Activated naive CD4-positive, alpha-beta T cell treated with anti-CD3 and anti-CD28 coated beads, Interleukin-2, amount 50 U/mL, for 72 hours (primary cell): Measurements from ENCODE around the gene CDH11. TPM values are rescaled to one million over a fixed set of nuclear protein-coding genes. Genes with fewer than 3 reads are reported as not detected.

Source experiments
- ATAC-seq, 2 donors: fragments of 150-1000 bp; cut with Tn5 transposase; 2 replicates each; pipeline ENCODE4 v1.10.0; 2021; ENCODE audit warnings: mild to moderate bottlenecking in 2 of 2, moderate library complexity in 2 of 2
- DNase-seq, 2 donors: peaks; one replicate each; pipeline ENCODE4 v3.0.0; 2021 to 2022; ENCODE audit warnings: low spot score in 2 of 2
- H3K27ac Mint-ChIP-seq, 2 donors: one replicate each; pipeline ENCODE4 v1.8.0; 2022; ENCODE audit warnings: mild to moderate bottlenecking in 2 of 2, mixed read lengths in 2 of 2
- H3K36me3 Mint-ChIP-seq, 2 donors: one replicate each; pipeline ENCODE4 v1.8.0; 2022; ENCODE audit warnings: mixed read lengths in 2 of 2
- H3K9me3 Mint-ChIP-seq, 2 donors: one replicate each; pipeline ENCODE4 v1.8.0; 2022; ENCODE audit warnings: mixed read lengths in 2 of 2
- total RNA-seq, 2 donors: library from RNA; stranded (reverse); gene quantifications; one replicate each; pipeline ENCODE4 v1.2.3, GENCODE V29; 2022

The CDH11 gene
- total RNA-seq, 2 donors from 2014 or later = not detected

DNA sequence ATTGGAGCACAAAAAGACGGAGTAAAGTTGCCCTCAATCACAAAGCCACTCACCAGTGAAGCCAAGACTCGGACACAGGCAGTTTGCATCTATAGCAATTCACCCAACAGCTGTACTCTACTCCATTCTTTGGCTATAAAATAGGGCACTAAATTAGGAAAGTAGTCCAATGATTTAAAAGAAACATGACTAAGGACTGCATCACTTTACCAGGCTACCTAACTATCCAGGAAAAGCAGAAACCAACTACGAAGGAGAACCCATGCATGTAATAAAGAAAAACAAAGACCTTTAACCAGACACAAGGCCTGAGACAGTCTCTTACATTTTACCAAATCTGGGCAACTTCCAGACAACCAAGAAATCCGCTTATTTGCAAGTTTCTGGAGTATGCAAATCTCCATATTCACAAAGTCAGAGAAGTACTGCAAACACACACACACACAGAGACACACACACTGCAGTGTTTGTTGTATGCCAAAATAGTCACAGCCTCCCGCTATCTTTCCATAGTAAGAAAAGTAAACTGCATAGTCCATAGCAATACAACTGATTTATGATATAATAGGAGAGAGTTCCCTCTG, 59.8 kb downstream of the CDH11 start:
- H3K36me3 Mint-ChIP-seq = peaks cover 2 to 3% of the 10 kb centered on the region in 2 donors
- ATAC-seq (no peak), DNase-seq (no peak)
- H3K27ac Mint-ChIP-seq = no peak overlapping the region
- peaks cover 13 to 14% of the 10 kb centered on the region in 2 donors for H3K9me3 Mint-ChIP-seq

DNA sequence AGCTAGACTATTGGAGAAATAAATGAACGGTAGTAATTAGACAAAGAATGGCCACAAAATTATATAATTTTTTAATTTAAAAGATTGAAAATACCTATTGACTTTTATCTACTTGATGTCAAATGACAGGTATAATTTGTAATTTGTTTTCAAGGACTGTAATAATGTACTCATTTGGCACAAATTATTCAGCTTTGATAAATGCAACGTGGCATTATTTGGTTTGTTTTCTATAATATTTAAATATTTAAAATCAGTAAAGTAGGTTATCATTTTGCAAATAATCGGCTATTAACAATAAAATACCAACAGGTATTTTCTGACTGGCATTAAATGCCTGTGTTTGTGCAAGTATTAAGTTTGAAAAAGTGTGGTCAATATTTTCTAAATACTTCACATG, 60.6 kb downstream of the CDH11 start:
- no peak for DNase-seq
- Mint-ChIP-seq H3K27ac (no peak overlapping the region), H3K36me3 (no peaks in the 10 kb centered on the region), H3K9me3 (peaks cover 12% of the 10 kb centered on the region in 2 donors)
- no peak for ATAC-seq

DNA sequence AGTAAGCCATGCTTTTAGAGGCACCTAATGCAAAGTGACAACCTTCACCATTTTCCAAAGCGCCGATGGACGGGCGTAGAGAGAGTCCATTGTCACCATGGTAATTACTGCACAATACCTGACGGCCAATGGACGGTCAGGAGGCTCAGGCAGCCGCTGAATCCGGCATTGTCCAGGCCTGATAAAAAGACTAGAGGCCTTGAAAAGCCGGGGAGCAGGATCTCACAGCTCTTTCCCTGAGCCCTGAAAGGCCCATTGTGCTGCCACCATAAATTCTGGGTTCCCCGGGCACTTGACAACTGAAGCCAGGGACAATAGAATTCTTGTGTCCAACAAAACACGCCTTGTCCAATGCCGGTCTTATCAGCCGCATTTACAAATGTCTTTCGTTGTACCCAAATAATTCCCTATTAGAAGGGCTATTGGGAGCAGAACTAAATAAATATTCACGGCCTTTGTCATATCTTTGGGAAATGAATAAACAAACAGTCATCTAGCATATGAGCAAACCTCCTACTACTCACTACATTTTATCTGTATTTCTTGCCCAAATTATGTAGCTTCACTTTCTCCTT, 62.4 kb downstream of the CDH11 start:
- no peak for ATAC-seq
- H3K36me3 Mint-ChIP-seq = no peaks in the 10 kb centered on the region
- no peak for DNase-seq
- H3K27ac Mint-ChIP-seq = no peak overlapping the region
- peaks cover 8 to 9% of the 10 kb centered on the region in 2 donors for H3K9me3 Mint-ChIP-seq

DNA sequence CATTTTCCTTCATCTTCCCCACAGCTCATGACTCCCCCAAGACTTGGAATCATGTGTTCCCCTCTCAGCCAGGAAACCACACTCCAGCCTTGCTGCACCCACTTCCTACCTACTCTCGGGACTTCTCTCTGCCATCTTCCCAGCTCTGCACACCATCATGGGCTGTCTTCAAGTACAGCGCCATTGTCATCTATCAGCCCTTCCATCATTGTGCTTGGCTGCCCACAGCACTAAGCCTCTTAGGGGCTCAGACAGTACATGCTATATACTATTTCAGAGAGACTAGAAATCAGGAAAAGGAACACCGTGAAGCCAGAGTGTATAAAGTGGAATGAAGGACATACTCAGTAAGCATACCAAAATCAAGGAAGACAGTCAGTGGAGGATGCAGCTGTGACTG, 64.7 kb downstream of the CDH11 start:
- ATAC-seq = no peak
- DNase-seq = no peak
- Mint-ChIP-seq H3K27ac (no peak overlapping the region), H3K36me3 (no peaks in the 10 kb centered on the region), H3K9me3 (peaks cover 12 to 13% of the 10 kb centered on the region in 2 donors)

DNA sequence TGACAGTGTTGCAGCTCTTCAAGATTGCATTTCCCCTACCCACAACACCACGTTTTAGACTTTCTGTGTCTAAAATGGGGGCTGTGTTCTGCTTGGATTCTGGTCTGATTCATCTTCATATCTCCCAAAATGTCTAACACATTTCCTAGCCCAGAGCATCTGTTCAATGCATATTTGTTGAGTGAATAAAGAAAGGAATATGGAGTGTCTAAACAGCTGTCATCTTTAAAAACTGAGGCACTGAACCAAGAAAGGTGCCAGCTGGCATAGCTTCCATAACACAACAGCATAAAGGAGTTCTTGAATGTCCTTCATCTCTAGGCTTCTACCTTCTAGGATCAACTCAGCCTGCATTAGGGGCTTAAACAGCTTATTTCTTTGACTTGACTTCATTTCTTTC, 67.4 kb downstream of the CDH11 start:
- Mint-ChIP-seq H3K27ac (no peak overlapping the region), H3K36me3 (no peaks in the 10 kb centered on the region)

DNA sequence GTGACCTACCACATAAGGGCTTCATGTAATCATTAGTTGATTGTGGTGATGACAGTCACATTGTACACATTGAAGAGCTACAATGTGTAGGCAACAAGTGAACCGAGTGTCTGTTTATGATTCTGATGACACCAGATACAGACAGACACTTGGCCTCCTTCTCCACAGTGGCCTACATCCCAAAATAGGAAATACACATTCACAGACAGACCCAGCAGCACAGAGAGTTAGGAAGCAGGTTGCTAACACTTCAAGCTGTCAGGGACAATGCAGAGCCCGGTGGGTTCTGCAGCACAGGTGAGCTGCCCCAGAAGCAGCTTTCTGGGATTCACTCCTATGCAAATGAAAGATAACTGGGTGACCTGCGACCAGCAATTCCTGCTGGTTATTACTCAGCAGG, 72.2 kb downstream of the CDH11 start:
- H3K36me3 Mint-ChIP-seq = no peaks in the 10 kb centered on the region
- H3K9me3 Mint-ChIP-seq = peaks cover 11 to 12% of the 10 kb centered on the region in 2 donors
- DNase-seq (no peak), ATAC-seq (no peak)
- no peak overlapping the region for H3K27ac Mint-ChIP-seq

More for the DNA sequence above, 67.4 kb downstream of the CDH11 start:
- DNase-seq (no peak), ATAC-seq (no peak)
- H3K9me3 Mint-ChIP-seq = peaks cover 10 to 17% of the 10 kb centered on the region in 2 donors

DNA sequence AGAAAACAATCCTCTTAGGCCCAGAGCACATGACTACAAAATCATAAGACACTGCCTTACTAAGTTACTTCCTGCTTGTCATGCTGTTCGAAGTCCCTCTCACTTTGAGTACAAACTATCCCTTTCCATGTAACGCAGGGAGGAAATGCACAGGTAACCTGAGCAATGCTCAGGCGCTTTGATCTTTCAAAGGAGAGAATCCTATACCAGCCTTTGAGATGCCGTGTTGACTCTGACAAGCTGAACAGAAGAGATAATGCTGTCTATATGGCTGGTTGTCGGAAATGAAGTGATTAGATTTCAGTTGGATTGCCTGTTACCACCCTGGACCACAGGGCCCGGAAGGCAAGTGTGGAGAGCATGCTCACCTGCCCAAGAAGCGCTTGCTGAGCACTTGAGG, 75.9 kb downstream of the CDH11 start:
- Mint-ChIP-seq H3K36me3 (peaks cover 0 to 7% of the 10 kb centered on the region in 2 donors), H3K9me3 (peaks cover 17 to 20% of the 10 kb centered on the region in 2 donors), H3K27ac (no peak overlapping the region)
- no peak for DNase-seq
- ATAC-seq = no peak

DNA sequence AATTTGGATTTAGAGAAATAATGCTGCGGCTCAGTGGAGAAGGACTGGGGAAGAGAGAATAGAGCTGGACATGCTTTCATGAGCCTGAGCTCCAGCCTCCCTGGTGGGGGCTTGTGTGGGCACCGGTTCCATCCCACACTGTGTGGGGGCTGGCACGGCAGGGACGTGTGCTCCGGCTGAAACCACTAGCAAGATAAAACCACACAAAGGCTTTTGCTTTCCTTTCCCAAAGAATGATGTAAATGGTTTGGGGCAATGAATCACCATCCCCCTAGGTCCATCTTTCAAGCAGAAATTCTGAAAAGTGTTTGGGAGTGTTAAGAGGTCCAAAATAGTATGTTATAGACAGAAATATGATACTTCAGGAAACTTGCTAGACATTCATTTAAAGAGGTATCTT, 77.0 kb downstream of the CDH11 start:
- H3K36me3 Mint-ChIP-seq = peaks cover 0 to 7% of the 10 kb centered on the region in 2 donors
- no peak overlapping the region for H3K27ac Mint-ChIP-seq
- ATAC-seq = no peak
- peaks cover 13 to 21% of the 10 kb centered on the region in 2 donors for H3K9me3 Mint-ChIP-seq
- DNase-seq = no peak

DNA sequence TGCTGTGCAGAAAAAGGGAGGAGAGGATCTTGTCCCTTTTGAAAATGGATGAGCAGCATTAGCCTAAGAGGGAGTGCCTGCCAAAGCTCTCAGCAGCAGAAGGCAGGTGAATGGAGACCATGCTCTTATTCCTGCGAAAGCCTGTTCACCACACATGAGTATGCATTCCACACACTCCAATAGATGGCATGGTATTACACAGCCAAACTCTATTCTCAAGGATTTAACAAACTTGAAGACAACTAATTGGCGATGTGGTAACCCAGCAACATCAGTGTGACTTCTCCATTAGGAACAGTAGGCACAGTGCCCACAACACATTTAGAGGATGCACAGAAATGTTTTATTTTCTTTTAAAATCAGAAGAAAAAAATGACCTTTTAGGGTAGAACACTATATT, 77.8 kb downstream of the CDH11 start:
- no peak overlapping the region for H3K27ac Mint-ChIP-seq
- DNase-seq = no peak
- ATAC-seq = no peak

DNA sequence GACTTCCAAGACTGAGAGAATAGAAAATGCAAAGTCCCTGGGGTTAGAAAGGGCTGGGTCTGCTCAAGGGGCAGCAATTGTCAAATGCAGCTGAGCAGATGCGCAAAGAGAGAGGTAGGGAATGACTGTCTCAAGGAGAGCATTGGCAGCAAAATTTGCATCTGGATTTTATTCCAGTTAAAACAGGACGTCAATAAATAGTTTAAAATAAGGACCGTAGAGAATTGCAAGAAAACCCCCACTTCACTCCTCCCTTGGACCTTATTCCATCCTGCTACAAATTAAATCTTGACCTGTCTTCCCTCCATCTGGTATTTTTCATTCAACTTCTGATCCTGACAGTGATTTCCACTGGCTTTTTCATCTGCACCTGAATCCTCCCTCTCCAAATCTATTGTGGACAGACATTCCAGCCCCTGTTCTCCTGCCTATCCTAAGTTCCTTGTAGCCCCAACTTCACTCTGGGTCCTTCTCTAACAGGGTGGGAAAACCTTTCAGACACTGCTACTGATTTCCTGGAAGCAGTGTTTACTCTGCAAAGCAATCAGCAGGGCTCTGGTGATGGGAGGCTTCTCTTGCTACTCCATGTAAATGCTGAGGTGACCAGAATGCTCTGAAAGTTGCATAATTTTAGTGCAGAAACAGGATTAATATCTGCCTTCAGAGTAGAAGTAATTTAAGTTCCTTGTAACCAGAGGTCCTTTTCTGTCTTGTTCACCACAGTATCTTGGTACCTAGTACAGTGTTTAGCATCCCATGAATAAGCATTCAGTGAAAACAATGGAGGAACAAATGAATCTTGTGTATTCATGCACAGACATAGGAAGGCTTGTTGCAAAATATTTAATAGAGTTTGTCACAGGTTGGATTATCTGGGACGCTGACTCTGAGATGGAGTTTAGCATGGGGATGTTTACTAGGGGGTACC, 79.2 kb downstream of the CDH11 start:
- Mint-ChIP-seq H3K27ac (no peak overlapping the region), H3K36me3 (peaks cover 0 to 7% of the 10 kb centered on the region in 2 donors), H3K9me3 (peaks cover 13 to 18% of the 10 kb centered on the region in 2 donors)
- no peak for DNase-seq
- no peak for ATAC-seq

More for the DNA sequence above, 77.8 kb downstream of the CDH11 start:
- peaks cover 13 to 21% of the 10 kb centered on the region in 2 donors for H3K9me3 Mint-ChIP-seq
- peaks cover 0 to 7% of the 10 kb centered on the region in 2 donors for H3K36me3 Mint-ChIP-seq

DNA sequence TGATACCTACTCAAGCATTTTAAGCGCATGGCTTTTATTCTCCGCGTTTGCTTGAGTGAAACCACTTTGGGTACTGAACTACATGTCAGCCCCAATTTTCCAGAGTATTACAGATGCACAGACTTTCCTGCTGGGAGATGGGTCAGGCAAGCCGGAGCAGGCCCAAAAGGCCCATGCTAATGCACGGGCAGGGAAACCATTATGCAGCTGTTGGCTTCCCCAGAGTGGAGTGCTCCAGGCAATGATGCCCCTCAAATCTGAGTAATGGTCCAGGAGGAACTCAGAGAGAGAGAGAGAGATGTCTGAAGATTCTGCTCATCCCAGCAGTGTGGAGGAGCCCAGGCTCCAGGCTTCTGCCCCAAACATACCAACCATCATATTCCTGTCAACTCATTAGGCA, 80.2 kb downstream of the CDH11 start:
- peaks cover 0 to 7% of the 10 kb centered on the region in 2 donors for H3K36me3 Mint-ChIP-seq
- ATAC-seq (no peak), DNase-seq (no peak)
- H3K9me3 Mint-ChIP-seq = peaks cover 13 to 16% of the 10 kb centered on the region in 2 donors
- no peak overlapping the region for H3K27ac Mint-ChIP-seq

DNA sequence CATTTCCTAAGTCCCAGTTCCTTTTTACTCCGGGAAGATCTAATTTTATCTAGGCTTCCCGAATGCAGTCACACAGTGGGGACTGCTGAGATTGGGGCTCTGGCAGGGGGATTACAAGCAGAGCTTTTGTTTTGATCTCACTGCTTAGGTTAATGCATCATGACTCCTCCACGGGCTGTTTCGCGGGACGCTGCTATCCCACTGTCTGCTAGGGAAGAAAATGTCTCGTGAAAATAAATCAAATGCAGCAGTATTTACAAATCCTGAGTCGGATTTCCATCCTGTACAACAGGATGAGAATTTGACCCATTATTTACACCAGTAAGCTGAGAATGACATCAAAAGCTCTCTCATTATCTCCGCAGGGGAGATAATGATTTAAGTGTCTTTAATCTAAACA, 83.8 kb downstream of the CDH11 start:
- DNase-seq (no peak), ATAC-seq (no peak)
- H3K36me3 Mint-ChIP-seq = peaks cover 0 to 8% of the 10 kb centered on the region in 2 donors
- H3K9me3 Mint-ChIP-seq = peaks cover 9 to 11% of the 10 kb centered on the region in 2 donors
- H3K27ac Mint-ChIP-seq = no peak overlapping the region

DNA sequence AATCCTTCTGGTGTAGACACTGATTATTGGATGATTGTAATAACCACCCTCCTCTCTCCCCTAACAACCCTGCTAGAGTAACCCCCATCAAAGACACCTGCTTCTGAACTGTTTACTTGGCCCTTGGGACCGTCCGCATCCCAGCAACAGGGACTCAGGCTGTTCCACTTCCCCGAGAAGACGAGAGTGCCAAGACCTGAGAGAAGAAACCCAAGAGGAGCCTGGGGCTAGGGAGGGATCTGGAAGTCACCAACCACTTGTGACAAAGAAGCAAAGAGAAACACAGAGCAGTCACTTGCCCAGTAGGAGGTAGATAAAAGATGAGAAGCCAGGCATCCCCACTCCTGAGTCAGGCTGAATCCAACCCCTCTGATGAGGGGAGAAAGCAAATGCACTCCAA, 84.3 kb downstream of the CDH11 start:
- DNase-seq (no peak), ATAC-seq (no peak)
- Mint-ChIP-seq H3K27ac (no peak overlapping the region), H3K9me3 (peaks cover 5 to 7% of the 10 kb centered on the region in 2 donors), H3K36me3 (peaks cover 0 to 4% of the 10 kb centered on the region in 2 donors)

DNA sequence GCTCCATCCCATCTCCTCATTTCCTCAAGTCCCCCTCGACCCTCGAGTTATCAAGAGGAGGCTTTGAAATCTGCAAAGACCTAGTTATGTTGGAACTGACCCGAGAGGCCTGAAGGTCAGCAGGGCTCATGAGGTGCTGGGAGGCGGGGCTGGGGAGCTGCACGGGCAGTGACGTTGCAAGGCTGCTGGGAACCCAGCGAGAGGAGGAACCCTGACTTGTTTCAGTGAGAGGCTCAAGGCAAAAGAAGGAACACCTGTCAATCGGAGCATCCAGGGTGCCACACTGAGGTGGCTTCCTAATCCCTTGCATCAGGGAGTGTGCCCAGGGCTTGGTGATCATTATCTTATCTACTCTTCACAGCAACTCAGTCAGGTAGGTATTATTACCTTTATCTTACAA, 86.9 kb downstream of the CDH11 start:
- no peak for DNase-seq
- Mint-ChIP-seq H3K36me3 (peaks cover 0 to 4% of the 10 kb centered on the region in 2 donors), H3K9me3 (peaks cover 8 to 14% of the 10 kb centered on the region in 2 donors), H3K27ac (no peak overlapping the region)
- ATAC-seq = no peak

DNA sequence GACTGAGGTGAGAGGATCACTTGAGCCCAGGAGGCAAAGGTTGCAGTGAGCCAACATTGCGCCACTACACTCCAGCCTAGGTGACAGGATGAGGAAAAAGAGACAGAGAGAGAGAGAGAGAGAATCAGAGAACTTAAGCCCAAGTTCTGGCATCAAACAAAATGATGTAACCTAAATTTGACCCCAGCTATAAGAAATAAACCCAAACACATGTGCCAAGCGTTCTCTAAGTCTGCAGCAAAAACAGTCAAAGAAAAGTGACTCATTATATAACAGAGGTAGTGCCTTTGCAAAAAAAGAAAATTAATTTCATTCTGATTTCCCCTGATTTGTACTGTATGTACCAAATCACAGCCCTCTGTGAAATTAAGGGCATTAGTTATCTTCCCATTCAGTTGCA, 89.5 kb downstream of the CDH11 start:
- ATAC-seq (no peak), DNase-seq (no peak)
- peaks cover 0 to 4% of the 10 kb centered on the region in 2 donors for H3K36me3 Mint-ChIP-seq
- H3K9me3 Mint-ChIP-seq = peaks cover 16 to 19% of the 10 kb centered on the region in 2 donors
- H3K27ac Mint-ChIP-seq = no peak overlapping the region

DNA sequence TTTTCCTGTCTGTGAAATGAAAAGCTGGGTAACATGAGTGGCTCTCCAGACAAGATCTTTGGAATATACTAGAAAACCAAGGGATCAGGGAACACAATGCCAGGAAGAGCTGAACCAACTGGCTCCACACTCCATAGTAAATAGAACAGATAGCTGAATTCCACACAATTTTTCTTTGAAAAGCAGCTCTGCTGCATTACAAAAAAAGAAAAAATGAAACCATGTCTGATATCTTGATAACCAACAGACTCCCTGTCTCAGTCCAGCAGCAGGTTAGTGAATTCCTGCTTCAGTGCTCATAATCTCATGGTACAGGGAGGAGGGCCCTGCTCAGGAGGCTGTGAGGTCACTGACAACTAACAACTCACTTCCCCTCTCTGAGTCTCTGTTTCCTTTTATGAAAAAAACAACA, 97.1 kb downstream of the CDH11 start:
- Mint-ChIP-seq H3K27ac (no peak overlapping the region), H3K9me3 (peaks cover 16 to 25% of the 10 kb centered on the region in 2 donors), H3K36me3 (peaks cover 0 to 8% of the 10 kb centered on the region in 2 donors)
- DNase-seq (no peak), ATAC-seq (no peak)

DNA sequence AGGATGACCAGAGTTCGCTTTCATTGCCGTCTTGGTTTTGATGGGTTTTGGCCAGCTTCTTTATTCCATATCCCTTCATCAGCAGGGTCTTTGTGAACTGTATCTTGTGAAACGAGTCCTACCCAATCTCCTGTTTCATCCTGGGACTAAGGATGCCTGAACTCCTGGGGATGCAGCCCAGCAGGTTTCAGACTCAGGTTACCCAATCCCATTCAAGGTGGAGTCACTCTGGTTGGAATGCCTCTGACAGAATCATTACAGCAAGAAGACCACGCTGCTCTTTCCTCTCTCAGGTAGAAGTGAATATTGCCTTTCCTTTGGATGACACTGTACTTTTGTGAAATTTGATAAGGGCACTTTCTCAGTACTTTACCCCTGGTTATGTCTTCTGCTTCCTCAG, 98.1 kb downstream of the CDH11 start:
- Mint-ChIP-seq H3K27ac (no peak overlapping the region), H3K9me3 (peaks cover 16 to 27% of the 10 kb centered on the region in 2 donors), H3K36me3 (peaks cover 0 to 8% of the 10 kb centered on the region in 2 donors)
- ATAC-seq = no peak
- DNase-seq = no peak
